Upper lobe of left lung (tissue), 4 donors: ENCODE data around the gene FARSB.

Source experiments
- EP300 ChIP-seq, 4 donors: sonication (generic); formaldehyde crosslinking; IDR thresholded peaks; one replicate each; pipeline ENCODE4 v1.5.1; 2017; ENCODE audit warnings: antibody characterized with exemption in 4 of 4, control low read depth in 2 of 4
- POLR2A ChIP-seq, 4 donors: fragments of 450-650 bp; IDR thresholded peaks; one replicate each; pipeline ENCODE4 v1.5.1; 2016 to 2017; ENCODE audit warnings: antibody characterized with exemption in 4 of 4, mild to moderate bottlenecking in 2 of 4
- POLR2AphosphoS5 ChIP-seq, 2 donors: sonication (generic); formaldehyde crosslinking; IDR thresholded peaks; one replicate each; pipeline ENCODE4 v1.5.1; 2017; ENCODE audit warnings: antibody characterized with exemption in 2 of 2
- TF ChIP-seq, protein P1 (sequence below), 6 experiments: fragments of 450-650 bp in 4 of 6; fragments of 200-600 bp in 2 of 6; sonication (generic) in 2 of 6; IDR thresholded peaks; one replicate each; pipeline ENCODE4 v1.5.1; 2016 to 2019; ENCODE audit warnings: antibody characterized with exemption in 6 of 6

DNA sequence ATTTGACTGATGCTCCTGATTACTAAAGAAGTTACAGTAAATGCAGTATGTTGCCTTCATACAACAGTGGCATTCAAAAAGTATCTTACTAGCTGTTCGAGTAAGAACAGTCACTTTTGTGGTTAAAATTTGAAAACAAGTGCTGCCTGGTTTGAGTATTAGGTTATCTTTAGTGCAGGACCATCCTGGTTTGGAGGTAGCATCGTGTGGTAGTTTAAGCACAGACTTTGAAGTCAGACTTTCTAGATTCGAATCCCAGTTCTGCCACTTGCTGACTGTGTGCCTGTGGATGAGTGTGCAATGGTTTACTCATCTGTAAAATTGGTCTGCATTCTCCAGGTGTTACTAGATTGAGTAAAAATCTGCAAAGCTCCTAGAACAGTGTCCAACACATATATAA, 134.8 kb downstream of the FARSB start:
- TF ChIP-seq, protein P1, sequence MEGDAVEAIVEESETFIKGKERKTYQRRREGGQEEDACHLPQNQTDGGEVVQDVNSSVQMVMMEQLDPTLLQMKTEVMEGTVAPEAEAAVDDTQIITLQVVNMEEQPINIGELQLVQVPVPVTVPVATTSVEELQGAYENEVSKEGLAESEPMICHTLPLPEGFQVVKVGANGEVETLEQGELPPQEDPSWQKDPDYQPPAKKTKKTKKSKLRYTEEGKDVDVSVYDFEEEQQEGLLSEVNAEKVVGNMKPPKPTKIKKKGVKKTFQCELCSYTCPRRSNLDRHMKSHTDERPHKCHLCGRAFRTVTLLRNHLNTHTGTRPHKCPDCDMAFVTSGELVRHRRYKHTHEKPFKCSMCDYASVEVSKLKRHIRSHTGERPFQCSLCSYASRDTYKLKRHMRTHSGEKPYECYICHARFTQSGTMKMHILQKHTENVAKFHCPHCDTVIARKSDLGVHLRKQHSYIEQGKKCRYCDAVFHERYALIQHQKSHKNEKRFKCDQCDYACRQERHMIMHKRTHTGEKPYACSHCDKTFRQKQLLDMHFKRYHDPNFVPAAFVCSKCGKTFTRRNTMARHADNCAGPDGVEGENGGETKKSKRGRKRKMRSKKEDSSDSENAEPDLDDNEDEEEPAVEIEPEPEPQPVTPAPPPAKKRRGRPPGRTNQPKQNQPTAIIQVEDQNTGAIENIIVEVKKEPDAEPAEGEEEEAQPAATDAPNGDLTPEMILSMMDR (IDR thresholded peaks at IDR 0.05): no peak
- TF ChIP-seq POLR2A (IDR thresholded peaks at IDR 0.05) (no peak), POLR2AphosphoS5 (IDR thresholded peaks at IDR 0.05) (no peak), EP300 (IDR thresholded peaks at IDR 0.05) (no peak)
